T47D (cell line): Measurements from ENCODE around the gene PSMD9.
"Not testable (repeated sequence)": the region's sequence is repeated elsewhere in the genome, so short reads cannot be mapped to it uniquely, and the experiment has no call there.

Source experiments
- DNase-seq, 2 experiments: peaks; one replicate each; pipeline versions ENCODE4 v3.0.0 to v3.0.0-alpha.2; 2011 to 2012; ENCODE audit warnings: low read depth in 1 of 2, low spot score in 1 of 2
- JUND ChIP-seq: IDR thresholded peaks from 2 replicates; pipeline ENCODE4 v1.6.1; 2012; ENCODE audit warnings: low read depth
- in situ Hi-C: cut with HindIII; loops from 2 replicates; pipeline ENCODE4 v1.10.0; 2016; ENCODE audit warnings: low sequenced_read_pairs, low pct_unique_long_range_greater_than_20kb

The PSMD9 gene

GRCh38 chr12:121858662-121859572 is 29.7 kb upstream of the PSMD9 start, which contains the start of gene HPD:
TSS of gene HPD (minus strand) at chr12:121858859. CDS start at chr12:121858823, 36 bp downstream.
- DNase-seq = peak; percentile 63 to 79
- peak; percentile 90 for TF ChIP-seq JUND
- in situ Hi-C loops = no loop called here

- DNase-seq = peak in 1 of 2 experiments; percentile 55
Observed at GRCh38 chr12:121860257-121860656, 28.3 kb upstream of the PSMD9 start.

GRCh38 chr12:121860699-121861098 is 27.9 kb upstream of the PSMD9 start:
- in situ Hi-C loops, DNase-seq: not testable (repeated sequence)

More at GRCh38 chr12:121860257-121860656, 28.3 kb upstream of the PSMD9 start:
- no peak for TF ChIP-seq JUND
- in situ Hi-C loops = no loop called here

- DNase-seq = peak in 1 of 2 experiments; percentile 20
- in situ Hi-C loops = no loop called here
- no peak for TF ChIP-seq JUND
Observed at GRCh38 chr12:121861636-121862254, 26.8 kb upstream of the PSMD9 start.

- in situ Hi-C loops = no loop called here
- DNase-seq = peak in 1 of 2 experiments; percentile 35
- TF ChIP-seq JUND = no peak
Observed at GRCh38 chr12:121866331-121866730, 22.3 kb upstream of the PSMD9 start.

GRCh38 chr12:121869229-121869628 is 19.4 kb upstream of the PSMD9 start:
- in situ Hi-C loops, DNase-seq: not testable (repeated sequence)

- no peak for DNase-seq
- in situ Hi-C loops = no loop called here
- no peak for TF ChIP-seq JUND
Observed at GRCh38 chr12:121871467-121871866, 17.1 kb upstream of the PSMD9 start.

GRCh38 chr12:121872546-121873215 is 15.9 kb upstream of the PSMD9 start:
- peak in 1 of 2 experiments; percentile 32 for DNase-seq
- in situ Hi-C loops = no loop called here

GRCh38 chr12:121873216-121873569 is 15.4 kb upstream of the PSMD9 start:
- TF ChIP-seq JUND = no peak
- DNase-seq = no peak
- in situ Hi-C loops = no loop called here

More at GRCh38 chr12:121872546-121873215, 15.9 kb upstream of the PSMD9 start:
- no peak for TF ChIP-seq JUND

- in situ Hi-C loops = no loop called here
Observed at GRCh38 chr12:121874071-121874470, 14.5 kb upstream of the PSMD9 start.

GRCh38 chr12:121875582-121875981 is 13.0 kb upstream of the PSMD9 start:
- no peak for DNase-seq
- in situ Hi-C loops = no loop called here
- TF ChIP-seq JUND = no peak

More at GRCh38 chr12:121874071-121874470, 14.5 kb upstream of the PSMD9 start:
- no peak for DNase-seq
- TF ChIP-seq JUND = no peak

- DNase-seq, in situ Hi-C loops: not testable (repeated sequence)
Observed at GRCh38 chr12:121876080-121876447, 12.5 kb upstream of the PSMD9 start.

GRCh38 chr12:121883315-121883660 is 5.3 kb upstream of the PSMD9 start:
- DNase-seq = peak in 1 of 2 experiments; percentile 62
- in situ Hi-C loops = no loop called here
- no peak for TF ChIP-seq JUND

- in situ Hi-C loops, DNase-seq: not testable (repeated sequence)
Observed at GRCh38 chr12:121885129-121885528, 3.5 kb upstream of the PSMD9 start.
